Keratinocyte (primary cell): ENCODE measurements around the gene TAF4. TPM values are rescaled to one million over a fixed set of nuclear protein-coding genes. Genes with fewer than 3 reads are reported as not detected.

Source experiments
- DNase-seq: peaks from one replicate; pipeline ENCODE4 v3.0.0-alpha.2; 2011; ENCODE audit warnings: low read depth, missing footprints, low spot score
- FAIRE-seq: peaks from 2 replicates; lab custom pipeline; 2011; peaks lifted over from hg19 to GRCh38; lab: Jason Lieb, UNC
- H2AFZ ChIP-seq: 2 replicates; pipeline ENCODE4 v1.6.0; 2012; ENCODE audit warnings: low read length, control low read depth, inconsistent platforms; ENCODE audit not compliant: control insufficient read depth
- H3K27ac ChIP-seq: 2 replicates; pipeline ENCODE4 v1.5.1; 2011; ENCODE audit warnings: low read length; ENCODE audit not compliant: control insufficient read depth, insufficient read depth
- H3K27me3 ChIP-seq: 3 replicates; pipeline ENCODE4 v1.6.0; 2011; ENCODE audit warnings: low read length; ENCODE audit not compliant: control insufficient read depth, insufficient read depth; ENCODE audit errors: extremely low read depth
- H3K36me3 ChIP-seq, 2 experiments: 2 replicates in 1 of 2; 3 replicates in 1 of 2; pipeline ENCODE4 v1.5.1; 2011; ENCODE audit warnings: low read length in 2 of 2, mild to moderate bottlenecking in 1 of 2; ENCODE audit not compliant: control insufficient read depth in 2 of 2, insufficient read depth in 2 of 2; ENCODE audit errors: extremely low read depth in 1 of 2
- H3K4me1 ChIP-seq: 3 replicates; pipeline ENCODE4 v1.5.1; 2011; ENCODE audit warnings: low read length; ENCODE audit not compliant: control insufficient read depth, insufficient read depth; ENCODE audit errors: extremely low read depth
- H3K4me2 ChIP-seq: 3 replicates; pipeline ENCODE4 v1.6.0; 2011; ENCODE audit warnings: low read depth, low read length; ENCODE audit not compliant: control insufficient read depth, insufficient read depth; ENCODE audit errors: extremely low read depth
- H3K4me3 ChIP-seq, 3 experiments: fragments of 200-600 bp in 1 of 3; sonication (generic) in 1 of 3; 2 replicates in 2 of 3; 3 replicates in 1 of 3; pipeline ENCODE4 v1.5.1; 2011 to 2016; ENCODE audit warnings: low read length in 3 of 3, mild to moderate bottlenecking in 3 of 3, control low read depth in 2 of 3, inconsistent platforms in 1 of 3, low read depth in 1 of 3, mixed read lengths in 1 of 3, mixed run types in 1 of 3, moderate library complexity in 1 of 3; ENCODE audit not compliant: control insufficient read depth in 2 of 3, insufficient read depth in 2 of 3; ENCODE audit errors: extremely low read depth in 1 of 3
- H3K79me2 ChIP-seq: 2 replicates; pipeline ENCODE4 v1.6.0; 2012; ENCODE audit warnings: low read length; ENCODE audit not compliant: control insufficient read depth, insufficient read depth
- H3K9ac ChIP-seq: 3 replicates; pipeline ENCODE4 v1.6.0; 2011; ENCODE audit warnings: low read length; ENCODE audit not compliant: control insufficient read depth, insufficient read depth; ENCODE audit errors: extremely low read depth
- H3K9me1 ChIP-seq: 3 replicates; pipeline ENCODE4 v1.6.0; 2011; ENCODE audit warnings: low read length; ENCODE audit not compliant: control insufficient read depth, insufficient read depth; ENCODE audit errors: extremely low read depth
- H3K9me3 ChIP-seq: 2 replicates; pipeline ENCODE4 v1.5.1; 2012; ENCODE audit warnings: low read depth, low read length; ENCODE audit not compliant: control insufficient read depth
- H4K20me1 ChIP-seq: 3 replicates; pipeline ENCODE4 v1.6.0; 2011; ENCODE audit warnings: low read length; ENCODE audit not compliant: control insufficient read depth, insufficient read depth; ENCODE audit errors: extremely low read depth
- EZH2 ChIP-seq: IDR thresholded peaks from one replicate; pipeline ENCODE4 v1.6.1; 2012; ENCODE audit warnings: inconsistent platforms, mild to moderate bottlenecking, low read length, moderate library complexity
- dilution Hi-C: fragments of 300-500 bp; cut with MboI; formaldehyde crosslinking; loops from one replicate; pipeline ENCODE4 v1.7.0; 2020; ENCODE audit warnings: low sequenced_read_pairs; ENCODE audit not compliant: extremely low pct_ligation_motif_present
- polyA plus RNA-seq, 5 experiments: library from polyadenylated mRNA; depleted of rRNA in 3 of 5; stranded (reverse) in 3 of 5; stranded (forward) in 1 of 5; unstranded in 1 of 5; fragments of >200 nt; gene quantifications; 1 replicate in 1 of 5; 2 replicates in 3 of 5; 3 replicates in 1 of 5; pipeline versions ENCODE4 v1.2.1 to v1.2.3, GENCODE V29; 2011 to 2012; ENCODE audit warnings: missing spikeins in 2 of 5, low read depth in 1 of 5, low replicate concordance in 1 of 5
- TF ChIP-seq, protein P1 (sequence below), 3 experiments: IDR thresholded peaks in 1 of 3; conservative IDR thresholded peaks in 1 of 3; optimal IDR thresholded peaks in 1 of 3; 2 replicates in 2 of 3; 3 replicates in 1 of 3; pipeline versions ENCODE3 to v1.5.1; 2011; ENCODE audit warnings: low read length in 3 of 3, mild to moderate bottlenecking in 3 of 3, moderate library complexity in 2 of 3, control low read depth in 1 of 3, inconsistent platforms in 1 of 3; ENCODE audit not compliant: insufficient read depth in 2 of 3; ENCODE audit errors: extremely low read depth in 1 of 3

TAF4 gene
- polyA plus RNA-seq, 1 donor (not counting 4 experiments of a cell fraction or from before 2014, with no cell fraction given): 3.3 TPM

DNA sequence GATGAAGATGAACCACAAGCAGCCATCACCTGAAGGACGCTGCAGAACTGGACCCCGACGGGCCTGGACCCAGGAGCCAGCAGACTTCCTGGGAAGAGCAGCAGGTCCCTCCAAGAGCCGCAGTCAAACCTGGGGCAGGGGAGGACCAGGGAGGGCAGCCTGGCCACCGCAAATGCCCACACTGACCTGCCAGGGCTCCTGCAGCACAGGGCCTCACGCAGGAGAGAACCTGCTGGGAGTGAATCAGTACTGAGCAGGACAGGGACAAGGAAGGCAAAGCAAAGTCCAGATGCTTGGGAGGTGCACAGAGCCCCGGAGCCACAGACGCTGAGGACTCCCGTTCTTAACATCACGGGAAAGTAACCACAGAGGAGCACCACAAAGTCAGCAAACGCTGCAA, 75.2 kb downstream of the TAF4 start:
- H3K27ac ChIP-seq: no peak overlapping the region
- FAIRE-seq: no peak
- dilution Hi-C loops: no loop called here
- no peaks in the 10 kb centered on the region for H3K27me3 ChIP-seq
- TF ChIP-seq, protein P1, sequence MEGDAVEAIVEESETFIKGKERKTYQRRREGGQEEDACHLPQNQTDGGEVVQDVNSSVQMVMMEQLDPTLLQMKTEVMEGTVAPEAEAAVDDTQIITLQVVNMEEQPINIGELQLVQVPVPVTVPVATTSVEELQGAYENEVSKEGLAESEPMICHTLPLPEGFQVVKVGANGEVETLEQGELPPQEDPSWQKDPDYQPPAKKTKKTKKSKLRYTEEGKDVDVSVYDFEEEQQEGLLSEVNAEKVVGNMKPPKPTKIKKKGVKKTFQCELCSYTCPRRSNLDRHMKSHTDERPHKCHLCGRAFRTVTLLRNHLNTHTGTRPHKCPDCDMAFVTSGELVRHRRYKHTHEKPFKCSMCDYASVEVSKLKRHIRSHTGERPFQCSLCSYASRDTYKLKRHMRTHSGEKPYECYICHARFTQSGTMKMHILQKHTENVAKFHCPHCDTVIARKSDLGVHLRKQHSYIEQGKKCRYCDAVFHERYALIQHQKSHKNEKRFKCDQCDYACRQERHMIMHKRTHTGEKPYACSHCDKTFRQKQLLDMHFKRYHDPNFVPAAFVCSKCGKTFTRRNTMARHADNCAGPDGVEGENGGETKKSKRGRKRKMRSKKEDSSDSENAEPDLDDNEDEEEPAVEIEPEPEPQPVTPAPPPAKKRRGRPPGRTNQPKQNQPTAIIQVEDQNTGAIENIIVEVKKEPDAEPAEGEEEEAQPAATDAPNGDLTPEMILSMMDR (optimal IDR thresholded peaks at IDR 0.05 in 1 of 3, IDR thresholded peaks at IDR 0.05 in 1 of 3, conservative IDR thresholded peaks at IDR 0.05 in 1 of 3; ENCODE audit: extremely low read depth in 1 of 3, insufficient read depth in 2 of 3, low read length in 3 of 3): no peak
- no peak for TF ChIP-seq EZH2
- peaks cover 3% of the 10 kb centered on the region for H4K20me1 ChIP-seq
- peaks cover 5% of the 10 kb centered on the region for H3K9me3 ChIP-seq
- DNase-seq: no peak
- H3K36me3 ChIP-seq: peaks cover 3 to 19% of the 10 kb centered on the region in 2 experiments
- H3K4me2 ChIP-seq: no peak overlapping the region
- no peaks in the 10 kb centered on the region for H3K4me1 ChIP-seq
- H3K9me1 ChIP-seq: no peaks in the 10 kb centered on the region
- no peak overlapping the region for H2AFZ ChIP-seq
- H3K4me3 ChIP-seq: no peak overlapping the region
- H3K9ac ChIP-seq: no peak overlapping the region
- H3K79me2 ChIP-seq: no peaks in the 10 kb centered on the region

DNA sequence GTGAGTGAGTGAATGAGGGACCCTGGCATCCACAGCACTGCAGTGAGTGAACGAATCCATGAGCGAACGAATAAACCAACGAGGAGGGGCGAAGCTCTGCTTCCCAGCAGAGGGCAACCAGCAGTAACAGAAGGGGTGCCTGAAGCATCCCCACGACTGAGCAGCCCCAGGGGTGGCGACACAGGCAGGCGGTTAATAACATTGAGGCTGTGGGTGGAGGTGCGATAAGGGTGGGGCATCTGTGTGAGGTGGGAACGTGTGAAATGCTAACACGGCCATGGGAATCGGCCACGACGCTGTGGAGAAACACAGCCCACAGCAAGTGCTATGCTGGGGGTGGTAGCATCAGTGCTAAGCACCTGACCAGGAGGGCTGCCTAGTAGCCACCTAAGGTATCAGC, 75.9 kb downstream of the TAF4 start:
- H3K27me3 ChIP-seq: no peaks in the 10 kb centered on the region
- dilution Hi-C loops: no loop called here
- H3K4me3 ChIP-seq: no peak overlapping the region
- no peak for FAIRE-seq
- no peak overlapping the region for H3K9ac ChIP-seq
- H4K20me1 ChIP-seq: peaks cover 3% of the 10 kb centered on the region
- peaks cover 5% of the 10 kb centered on the region for H3K9me3 ChIP-seq
- peaks cover 2 to 18% of the 10 kb centered on the region in 2 experiments for H3K36me3 ChIP-seq
- no peak overlapping the region for H2AFZ ChIP-seq
- H3K9me1 ChIP-seq: no peaks in the 10 kb centered on the region
- TF ChIP-seq, protein P1 (optimal IDR thresholded peaks at IDR 0.05 in 1 of 3, IDR thresholded peaks at IDR 0.05 in 1 of 3, conservative IDR thresholded peaks at IDR 0.05 in 1 of 3; ENCODE audit: extremely low read depth in 1 of 3, insufficient read depth in 2 of 3, low read length in 3 of 3): no peak
- no peak for TF ChIP-seq EZH2
- H3K27ac ChIP-seq: no peak overlapping the region
- no peak overlapping the region for H3K4me2 ChIP-seq
- no peaks in the 10 kb centered on the region for H3K79me2 ChIP-seq
- H3K4me1 ChIP-seq: no peaks in the 10 kb centered on the region
- no peak for DNase-seq
